Left lung (tissue), 10 donors: ENCODE measurements around the gene LYSMD3. TPM values are rescaled to one million over a fixed set of nuclear protein-coding genes. Genes with fewer than 3 reads are reported as not detected.
A peak's percentile ranks its signal among the peaks of the same experiment; 100 is the strongest.

ENCODE experiments used
- ATAC-seq: fragments of 200-7000 bp; cut with Tn5 transposase; one replicate; pipeline ENCODE4 v1.9.1; 2020; ENCODE audit warnings: moderate library complexity
- DNase-seq, 4 donors: peaks; one replicate each; pipeline ENCODE4 v3.0.0-alpha.2; 2013 to 2020
- H3K27ac ChIP-seq, 2 donors: fragments of 200-600 bp; sonication (generic) in 1 of 2; one replicate each; pipeline versions ENCODE4 v1.5.0 to v1.8.0; 2020 to 2021
- H3K27me3 ChIP-seq, 2 donors: fragments of 200-600 bp; sonication (generic) in 1 of 2; one replicate each; pipeline versions ENCODE4 v1.5.0 to v1.8.0; 2020 to 2021
- H3K36me3 ChIP-seq, 2 donors: fragments of 200-600 bp; sonication (generic) in 1 of 2; one replicate each; pipeline versions ENCODE4 v1.5.0 to v1.8.0; 2020 to 2021
- H3K4me1 ChIP-seq, 2 donors: fragments of 200-600 bp; one replicate each; pipeline ENCODE4 v1.8.0; 2021
- H3K4me3 ChIP-seq, 2 donors: fragments of 200-600 bp; sonication (generic) in 1 of 2; one replicate each; pipeline versions ENCODE4 v1.5.0 to v1.8.0; 2020 to 2021; ENCODE audit warnings: mild to moderate bottlenecking in 1 of 2
- H3K9me3 ChIP-seq, 2 donors: fragments of 200-600 bp; sonication (generic) in 1 of 2; one replicate each; pipeline versions ENCODE4 v1.5.0 to v1.8.0; 2020 to 2021
- CTCF ChIP-seq, 2 donors: fragments of 200-600 bp; sonication (generic) in 1 of 2; IDR thresholded peaks; one replicate each; pipeline versions ENCODE4 v1.5.0 to v1.8.0; 2021; ENCODE audit warnings: antibody characterized with exemption in 2 of 2
- intact Hi-C, 2 donors: fragments of 100-400 bp; cut with DNase I; formaldehyde crosslinking; loops; one replicate each; pipeline versions ENCODE4 v1.11.2 to v1.14.2; 2022
- polyA plus RNA-seq, 6 donors: library from polyadenylated mRNA; unstranded; fragments of 120-200 nt; gene quantifications; one replicate each; pipeline ENCODE4 v1.2.1, GENCODE V29; 2013; ENCODE audit not compliant: insufficient read length in 6 of 6
- total RNA-seq, 2 donors: library from RNA; stranded (reverse); fragmentation: NEBNext Ultra II Directional; extraction: Animal tissue kit (Norgen Biotek cat#: 25700); gene quantifications; one replicate each; pipeline ENCODE4 v1.2.1, GENCODE V29; 2021
- donor health status: DM: no; HTN: yes; CAD: no.
- donor health status: DM: no; HTN: no; CAD: no.

LYSMD3 gene
- total and polyA plus RNA-seq, 8 donors, result 24.6 to 31.3 (median 29.9) TPM

DNA sequence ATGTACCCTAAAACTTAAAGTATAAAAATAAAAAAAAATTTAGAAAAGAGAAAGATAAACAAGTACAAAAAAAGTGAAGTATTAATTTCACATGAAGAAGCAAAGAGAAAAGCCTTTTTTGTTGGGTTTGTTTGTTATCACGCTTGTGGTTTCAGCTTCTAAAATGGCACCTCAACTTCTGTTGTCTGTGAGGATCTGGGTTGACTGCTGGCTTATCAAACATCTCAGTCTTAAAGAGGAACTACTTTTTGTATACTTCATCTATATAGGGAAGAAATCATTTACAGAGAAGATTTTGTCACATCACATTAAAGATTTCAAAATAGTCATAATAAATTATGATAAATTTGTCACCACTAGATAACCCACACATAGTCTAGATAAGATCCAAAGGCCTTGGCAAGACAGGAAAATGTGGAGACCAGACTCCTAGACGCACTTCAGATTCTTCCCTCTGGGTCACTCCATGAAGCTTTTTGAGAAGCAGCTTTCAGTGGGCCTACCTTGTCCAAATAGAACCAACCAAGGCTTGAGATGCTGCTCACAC lies 20.4 kb upstream of the LYSMD3 start:
- H3K36me3 ChIP-seq, result no peaks in the 10 kb centered on the region
- H3K27ac ChIP-seq, result no peak overlapping the region
- H3K4me3 ChIP-seq, result no peak overlapping the region
- H3K4me1 ChIP-seq, result peaks cover 0 to 3% of the 10 kb centered on the region in 2 donors
- no peak for TF ChIP-seq CTCF (IDR thresholded peaks at IDR 0.05)
- no peaks in the 10 kb centered on the region for H3K9me3 ChIP-seq
- no peak for DNase-seq
- intact Hi-C loops, result no loop called here
- peaks cover 3 to 34% of the 10 kb centered on the region in 2 donors for H3K27me3 ChIP-seq
- ATAC-seq, result no peak

- H3K9me3 ChIP-seq, result no peaks in the 10 kb centered on the region
- no peak overlapping the region for H3K4me3 ChIP-seq
- peaks cover 0 to 3% of the 10 kb centered on the region in 2 donors for H3K4me1 ChIP-seq
- H3K36me3 ChIP-seq, result no peaks in the 10 kb centered on the region
- ATAC-seq (no peak), DNase-seq (no peak)
- H3K27me3 ChIP-seq, result peaks cover 3 to 31% of the 10 kb centered on the region in 2 donors
- intact Hi-C loops, result no loop called here
- TF ChIP-seq CTCF (IDR thresholded peaks at IDR 0.05), result no peak
- no peak overlapping the region for H3K27ac ChIP-seq
These were observed 19.8 kb upstream of the LYSMD3 start for GRCh38 chr5:90549223-90549622.

- no peak for TF ChIP-seq CTCF (IDR thresholded peaks at IDR 0.05)
- Histone ChIP-seq H3K27ac (peak overlapping the region; percentile 44 to 54), H3K4me3 (no peak overlapping the region), H3K9me3 (no peaks in the 10 kb centered on the region), H3K4me1 (peaks cover 0 to 3% of the 10 kb centered on the region in 2 donors), H3K36me3 (no peaks in the 10 kb centered on the region), H3K27me3 (peaks cover 0 to 20% of the 10 kb centered on the region in 2 donors)
- ATAC-seq (peak; percentile 93), DNase-seq (peak in 3 of 4 donors; percentile 61 to 78 (median 68))
- intact Hi-C loops, result no loop called here
These were observed 18.7 kb upstream of the LYSMD3 start for GRCh38 chr5:90548069-90548593.

DNA sequence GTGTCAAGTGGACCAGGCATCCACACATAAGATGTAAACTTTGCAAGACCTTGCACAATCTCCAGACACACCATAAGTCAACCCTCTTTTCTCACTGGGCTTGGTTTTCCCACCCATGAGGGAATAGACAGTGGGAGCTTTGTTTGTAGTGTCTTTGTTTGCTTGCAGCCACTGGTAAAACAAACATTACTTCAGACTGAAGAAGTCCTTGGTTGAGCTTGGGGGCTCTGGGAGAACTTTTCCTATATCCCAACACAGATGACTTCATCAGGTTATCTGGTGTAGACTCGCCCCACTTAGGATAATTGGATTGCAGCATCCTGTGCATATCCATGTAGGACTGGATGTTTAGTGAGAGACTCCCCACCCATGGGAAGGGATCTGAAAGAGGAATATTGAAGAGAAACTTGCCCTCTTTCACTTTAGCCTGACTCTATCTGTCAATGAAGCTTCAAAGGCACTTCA lies 17.7 kb upstream of the LYSMD3 start:
- Histone ChIP-seq H3K4me3 (no peak overlapping the region), H3K9me3 (no peaks in the 10 kb centered on the region), H3K4me1 (peaks cover 0 to 3% of the 10 kb centered on the region in 2 donors), H3K36me3 (no peaks in the 10 kb centered on the region), H3K27ac (peak overlapping the region in 1 of 2 donors; percentile 44), H3K27me3 (peaks cover 0 to 10% of the 10 kb centered on the region in 2 donors)
- peak; percentile 71 for ATAC-seq
- intact Hi-C loops, result no loop called here
- no peak for DNase-seq
- TF ChIP-seq CTCF (IDR thresholded peaks at IDR 0.05), result no peak

DNA sequence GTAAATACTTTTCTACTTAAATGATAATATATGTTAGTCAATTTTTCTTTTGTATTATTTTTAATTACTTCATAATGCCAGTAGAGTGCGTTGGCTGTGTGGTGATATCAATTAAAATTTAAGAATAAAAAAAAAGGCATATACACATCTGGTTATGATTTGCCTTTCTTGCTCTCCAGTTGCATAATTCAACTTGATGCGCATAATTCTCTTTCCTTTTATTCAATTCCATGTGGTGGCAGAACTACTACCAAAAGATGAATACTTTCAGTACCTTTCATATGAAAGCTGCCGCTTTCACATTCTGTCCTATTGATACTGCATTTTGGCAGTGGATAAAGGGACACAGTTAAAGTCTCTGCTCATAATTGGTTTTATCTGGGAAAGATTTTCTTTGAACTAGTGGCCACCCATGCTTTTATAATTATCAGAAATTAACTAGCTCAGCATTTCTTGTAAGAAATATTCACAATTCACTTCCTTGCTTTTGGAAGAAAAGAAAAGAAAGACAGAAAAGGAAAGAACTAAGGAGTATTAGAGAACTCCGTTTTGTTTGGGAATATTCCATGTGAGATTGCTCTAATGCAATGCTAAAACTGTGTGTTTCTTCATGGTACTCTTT lies 16.9 kb upstream of the LYSMD3 start:
- no peak for ATAC-seq
- Histone ChIP-seq H3K9me3 (no peaks in the 10 kb centered on the region), H3K27ac (no peak overlapping the region), H3K4me1 (peaks cover 0 to 3% of the 10 kb centered on the region in 2 donors), H3K27me3 (peaks cover 0 to 7% of the 10 kb centered on the region in 2 donors), H3K4me3 (no peak overlapping the region), H3K36me3 (no peaks in the 10 kb centered on the region)
- intact Hi-C loops, result no loop called here
- TF ChIP-seq CTCF (IDR thresholded peaks at IDR 0.05), result no peak
- no peak for DNase-seq
